Measurements from ENCODE around the gene ACSM5. TPM values are rescaled to one million over a fixed set of nuclear protein-coding genes. Genes with fewer than 3 reads are reported as not detected.

ACSM5 gene
- total and polyA plus RNA-seq, 2 of the 4 experiments (the other 2 are of a cell fraction), result not detected

DNA sequence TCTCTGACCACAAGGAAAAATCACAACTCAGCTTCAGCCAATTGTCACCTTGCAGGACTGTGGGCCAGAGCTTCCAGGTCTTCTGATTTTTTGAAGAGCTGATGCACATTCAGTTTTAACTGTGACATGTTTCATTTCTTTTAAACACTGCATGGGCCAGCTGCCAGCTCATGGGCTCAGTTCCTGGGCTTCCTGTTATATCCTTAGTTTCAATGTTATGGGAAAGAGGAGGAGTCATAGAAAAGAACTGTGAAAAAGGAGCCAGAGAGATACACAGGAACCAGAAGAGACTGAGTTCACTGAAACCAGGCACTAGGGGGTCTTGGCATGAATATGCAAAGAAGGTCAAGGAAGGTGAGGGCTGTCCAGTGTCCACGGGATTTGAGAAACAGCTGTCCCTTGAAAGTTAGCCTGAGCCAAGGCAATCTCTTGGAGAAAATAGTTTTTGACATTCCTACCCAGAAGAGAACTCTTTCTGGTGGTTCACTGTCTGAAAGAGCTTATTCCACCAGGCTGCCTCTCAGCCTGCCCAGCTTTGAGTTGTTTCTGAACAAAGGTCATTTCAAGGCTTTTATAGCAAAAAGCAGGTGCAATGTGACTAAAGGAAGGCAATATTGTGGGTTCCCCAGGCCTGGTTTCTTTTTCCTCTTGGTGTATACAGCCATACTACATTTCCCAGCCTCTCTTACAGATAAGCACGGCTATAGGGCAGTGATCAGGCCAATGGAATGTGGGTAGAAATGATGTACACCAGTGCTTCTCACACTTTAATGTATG is 15.3 kb upstream of the ACSM5 start:
- H3K4me2 ChIP-seq (ENCODE audit: low read depth, low read length), result no peak overlapping the region
- CTCF ChIA-PET, result interaction anchor here (0.5 kb wide), 1 partner anchor 31 kb away, joined by 5 read pairs; no protein-coding TSS in a partner anchor
- POLR2A ChIA-PET (ENCODE audit: unreplicated experiment), result no interaction called here

More for the DNA sequence above, 15.3 kb upstream of the ACSM5 start:
- Histone ChIP-seq H3K23ac (ENCODE audit: low read depth, low read length) (no peak overlapping the region), H2AK9ac (replicated peaks; ENCODE audit: low read depth, low read length, poor library complexity) (no peak overlapping the region), H3K4me3 (ENCODE audit: insufficient read depth, low read depth, low read length) (no peak overlapping the region), H3K18ac (ENCODE audit: low read depth, low read length) (no peak overlapping the region), H2AFZ (replicated peaks; ENCODE audit: low read length, poor library complexity) (no peak overlapping the region), H3K79me1 (ENCODE audit: low read depth in 1 of 2, low read length in 2 of 2) (no peaks in the 10 kb centered on the region), H4K5ac (ENCODE audit: low read depth, low read length) (no peak overlapping the region), H2BK120ac (ENCODE audit: low read depth, low read length) (no peak overlapping the region), H3K4ac (ENCODE audit: low read depth, low read length) (no peak overlapping the region), H3K14ac (replicated peaks; ENCODE audit: low read depth, low read length) (no peak overlapping the region), H2BK15ac (ENCODE audit: low read depth, low read length) (no peak overlapping the region), H3K4me1 (ENCODE audit: control insufficient read depth, insufficient read depth, low read length) (no peaks in the 10 kb centered on the region), H2BK5ac (ENCODE audit: low read depth, low read length, poor library complexity, severe bottlenecking) (no peak overlapping the region), H3K9me1 (ENCODE audit: insufficient read depth, low read length) (no peaks in the 10 kb centered on the region), H3K36me3 (ENCODE audit: control insufficient read depth, insufficient read depth, low read length) (no peaks in the 10 kb centered on the region), H3K27me3 (ENCODE audit: control insufficient read depth, insufficient read depth, low read length) (no peaks in the 10 kb centered on the region), H3K27ac (ENCODE audit: insufficient read depth, low read length) (no peak overlapping the region), H3K9ac (ENCODE audit: low read depth, low read length) (no peak overlapping the region), H3K56ac (ENCODE audit: extremely low read depth, insufficient read depth, low read length) (no peak overlapping the region), H2AK5ac (ENCODE audit: low read depth, low read length) (no peak overlapping the region), H2BK20ac (ENCODE audit: low read depth, low read length) (no peak overlapping the region), H4K8ac (ENCODE audit: low read depth in 2 of 2, low read length in 2 of 2) (no peak overlapping the region), H3K9me3 (ENCODE audit: control insufficient read depth, insufficient read depth, low read length) (peaks cover 3% of the 10 kb centered on the region; the same call in 1 of the 2 replicates), H4K91ac (ENCODE audit: insufficient read depth, low read depth, low read length) (no peak overlapping the region), H4K20me1 (ENCODE audit: insufficient read depth, low read length) (no peaks in the 10 kb centered on the region)
- no TSS peak for BruUV-seq (replicated peaks)
- WGBS, 2 experiments (ENCODE audit: extremely low coverage in 2 of 2, insufficient read length in 1 of 2), result no CpG with 5 or more reads among the region's 2 CpGs
- dilution Hi-C loops (cut with HindIII; ENCODE audit: low sequenced_read_pairs, unreplicated experiment), result no loop called here
- ATAC-seq (ENCODE audit: low read depth) (no peak), DNase-seq (no peak)
- intact Hi-C loops (cut with micrococcal nuclease), result no loop called here
- in situ Hi-C loops (cut with MboI; ENCODE audit: low sequenced_read_pairs), result loop anchor here (25.0 kb wide), 1 partner anchor 782 kb away; no protein-coding TSS in a partner anchor
- TF ChIP-seq POLR2A (IDR thresholded peaks at IDR 0.05; ENCODE audit: low read depth, low read length) (no peak), RAD21 (IDR thresholded peaks at IDR 0.05; ENCODE audit: low read length) (no peak), FOS (IDR thresholded peaks at IDR 0.05; ENCODE audit: low read depth, low read length) (no peak), NFE2L2 (IDR thresholded peaks at IDR 0.05; ENCODE audit: low read depth, low read length) (no peak), CEBPB (IDR thresholded peaks at IDR 0.05; ENCODE audit: low read depth, low read length) (no peak), RFX5 (IDR thresholded peaks at IDR 0.05; ENCODE audit: low read depth, low read length) (no peak), MAZ (IDR thresholded peaks at IDR 0.05; ENCODE audit: borderline replicate concordance, low read depth, low read length) (no peak), BHLHE40 (IDR thresholded peaks at IDR 0.05; ENCODE audit: low read depth, low read length) (no peak), MXI1 (IDR thresholded peaks at IDR 0.05; ENCODE audit: borderline replicate concordance, low read depth, low read length) (no peak), CHD1 (IDR thresholded peaks at IDR 0.05; ENCODE audit: low read depth, low read length) (no peak)
- TF ChIP-seq, protein P1, sequence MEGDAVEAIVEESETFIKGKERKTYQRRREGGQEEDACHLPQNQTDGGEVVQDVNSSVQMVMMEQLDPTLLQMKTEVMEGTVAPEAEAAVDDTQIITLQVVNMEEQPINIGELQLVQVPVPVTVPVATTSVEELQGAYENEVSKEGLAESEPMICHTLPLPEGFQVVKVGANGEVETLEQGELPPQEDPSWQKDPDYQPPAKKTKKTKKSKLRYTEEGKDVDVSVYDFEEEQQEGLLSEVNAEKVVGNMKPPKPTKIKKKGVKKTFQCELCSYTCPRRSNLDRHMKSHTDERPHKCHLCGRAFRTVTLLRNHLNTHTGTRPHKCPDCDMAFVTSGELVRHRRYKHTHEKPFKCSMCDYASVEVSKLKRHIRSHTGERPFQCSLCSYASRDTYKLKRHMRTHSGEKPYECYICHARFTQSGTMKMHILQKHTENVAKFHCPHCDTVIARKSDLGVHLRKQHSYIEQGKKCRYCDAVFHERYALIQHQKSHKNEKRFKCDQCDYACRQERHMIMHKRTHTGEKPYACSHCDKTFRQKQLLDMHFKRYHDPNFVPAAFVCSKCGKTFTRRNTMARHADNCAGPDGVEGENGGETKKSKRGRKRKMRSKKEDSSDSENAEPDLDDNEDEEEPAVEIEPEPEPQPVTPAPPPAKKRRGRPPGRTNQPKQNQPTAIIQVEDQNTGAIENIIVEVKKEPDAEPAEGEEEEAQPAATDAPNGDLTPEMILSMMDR (conservative IDR thresholded peaks at IDR 0.05; ENCODE audit: low read depth, low read length), result no peak
